ENCODE results near the gene ENGASE. TPM values are rescaled to one million over a fixed set of nuclear protein-coding genes. Genes with fewer than 3 reads are reported as not detected.
A peak's percentile ranks its signal among the peaks of the same experiment; 100 is the strongest.

ENGASE gene
- total and polyA plus RNA-seq, 5 experiments from 2014 or later = 1.6 to 165 (median 6.2) TPM

- H3K27me3 Mint-ChIP-seq = peaks cover 0 to 19% (median 9%) of the 10 kb centered on the region in 5 donors
- H3K27ac Mint-ChIP-seq = no peak overlapping the region
- no peak overlapping the region for H3K4me3 Mint-ChIP-seq
- H3K36me3 Mint-ChIP-seq = no peaks in the 10 kb centered on the region
- POLR2A ChIA-PET = no interaction called here
- no peaks in the 10 kb centered on the region for H3K9me3 Mint-ChIP-seq
- H3K4me1 Mint-ChIP-seq = peaks cover 0 to 2% (median 0%) of the 10 kb centered on the region in 4 donors
- DNase-seq (no peak), ATAC-seq (no peak)
These were observed 33.0 kb downstream of the ENGASE start for GRCh38 chr17:79107499-79108231.

- Mint-ChIP-seq H3K4me3 (no peak overlapping the region), H3K27ac (no peak overlapping the region), H3K4me1 (peaks cover 0 to 2% (median 0%) of the 10 kb centered on the region in 4 donors), H3K9me3 (no peaks in the 10 kb centered on the region), H3K27me3 (peaks cover 0 to 12% (median 4%) of the 10 kb centered on the region in 5 donors), H3K36me3 (no peaks in the 10 kb centered on the region)
- no peak for ATAC-seq
- no peak for DNase-seq
- POLR2A ChIA-PET = no interaction called here
These were observed 33.7 kb downstream of the ENGASE start for GRCh38 chr17:79108232-79108850.

DNA sequence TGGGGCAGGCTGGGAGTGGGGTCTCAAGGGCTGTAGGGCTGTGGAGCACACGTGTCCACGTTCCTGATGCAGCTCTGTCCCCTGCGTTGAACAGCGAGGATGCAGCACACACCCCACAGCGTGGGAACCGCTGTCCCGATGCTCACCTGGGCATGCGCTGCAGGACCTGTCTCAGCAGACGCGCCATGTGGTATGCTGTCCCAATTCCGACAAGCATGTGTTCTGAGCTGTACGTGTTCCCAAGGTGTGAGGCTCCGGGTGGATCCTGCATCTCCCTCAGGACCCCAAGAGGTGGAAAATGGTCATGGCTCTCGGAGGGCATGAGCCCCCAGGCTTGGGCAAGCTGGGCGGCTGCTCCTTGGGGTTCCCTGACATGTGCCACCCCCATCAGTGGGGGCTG is 34.2 kb downstream of the ENGASE start:
- H3K27ac Mint-ChIP-seq = no peak overlapping the region
- ATAC-seq = no peak
- peaks cover 0 to 2% (median 0%) of the 10 kb centered on the region in 4 donors for H3K4me1 Mint-ChIP-seq
- no peaks in the 10 kb centered on the region for H3K36me3 Mint-ChIP-seq
- peaks cover 0 to 10% (median 4%) of the 10 kb centered on the region in 5 donors for H3K27me3 Mint-ChIP-seq
- no peaks in the 10 kb centered on the region for H3K9me3 Mint-ChIP-seq
- POLR2A ChIA-PET = no interaction called here
- no peak overlapping the region for H3K4me3 Mint-ChIP-seq
- no peak for DNase-seq

GRCh38 chr17:79109584-79109983 is 35.0 kb downstream of the ENGASE start:
- Mint-ChIP-seq H3K36me3 (no peaks in the 10 kb centered on the region), H3K9me3 (no peaks in the 10 kb centered on the region), H3K27ac (no peak overlapping the region), H3K27me3 (peaks cover 0 to 7% (median under 1%) of the 10 kb centered on the region in 5 donors), H3K4me1 (peaks cover 0 to 2% (median 0%) of the 10 kb centered on the region in 4 donors), H3K4me3 (no peak overlapping the region)
- POLR2A ChIA-PET = no interaction called here
- ATAC-seq = no peak
- no peak for DNase-seq

DNA sequence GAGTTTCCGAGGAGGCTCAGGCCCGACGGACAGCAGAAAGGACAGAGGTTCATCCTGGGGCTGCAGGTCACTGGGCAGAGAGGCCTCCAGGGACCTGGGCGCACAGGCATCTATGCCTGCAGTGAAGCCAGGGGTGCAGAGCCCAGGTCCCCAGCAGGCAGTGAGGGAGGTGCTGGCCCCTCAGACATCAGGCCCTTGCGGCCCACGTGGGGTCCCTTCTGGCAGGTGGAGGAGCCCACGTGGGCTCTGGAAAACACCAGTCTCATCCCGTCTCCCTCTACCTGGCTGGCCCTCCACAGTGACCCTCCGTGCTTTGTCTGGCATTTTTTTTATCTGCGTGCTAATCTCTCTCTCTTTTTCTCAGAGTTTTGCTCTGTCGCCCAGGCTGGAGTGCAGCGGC is 36.5 kb downstream of the ENGASE start:
- POLR2A ChIA-PET = no interaction called here
- DNase-seq = no peak
- Mint-ChIP-seq H3K27me3 (peaks cover 0 to 3% (median 0%) of the 10 kb centered on the region in 5 donors), H3K4me3 (no peak overlapping the region), H3K36me3 (no peaks in the 10 kb centered on the region), H3K27ac (peak overlapping the region in 1 of 10 donors; percentile 63), H3K4me1 (peaks cover 0 to 2% (median 0%) of the 10 kb centered on the region in 4 donors), H3K9me3 (no peaks in the 10 kb centered on the region)
- no peak for ATAC-seq

DNA sequence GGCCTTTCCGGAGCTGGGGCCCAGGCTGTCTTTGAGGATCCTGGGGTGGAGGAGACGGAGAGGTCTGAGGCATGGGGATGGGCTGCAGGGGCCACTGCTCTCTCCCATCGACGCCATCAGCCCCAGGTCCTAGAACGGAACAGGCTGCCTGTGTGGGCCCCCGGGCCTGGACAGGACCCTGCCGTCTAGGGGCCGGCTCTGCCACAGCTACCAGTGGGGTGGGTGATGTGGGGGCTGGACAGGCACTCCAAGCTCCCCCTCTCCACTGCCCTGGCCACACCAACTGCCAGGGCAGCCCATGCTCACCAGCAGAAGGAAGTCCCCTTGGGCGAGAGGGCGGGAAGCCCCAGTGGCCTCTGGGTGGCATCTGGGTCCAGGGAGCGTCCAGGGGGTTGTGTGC is 37.8 kb downstream of the ENGASE start:
- DNase-seq (no peak), ATAC-seq (no peak)
- POLR2A ChIA-PET = no interaction called here
- peaks cover 0 to 2% (median 0%) of the 10 kb centered on the region in 4 donors for H3K4me1 Mint-ChIP-seq
- no peak overlapping the region for H3K4me3 Mint-ChIP-seq
- no peaks in the 10 kb centered on the region for H3K9me3 Mint-ChIP-seq
- H3K27me3 Mint-ChIP-seq = peaks cover 0 to 3% (median 0%) of the 10 kb centered on the region in 5 donors
- H3K27ac Mint-ChIP-seq = no peak overlapping the region
- H3K36me3 Mint-ChIP-seq = no peaks in the 10 kb centered on the region

GRCh38 chr17:79113699-79114457 is 39.3 kb downstream of the ENGASE start:
- ATAC-seq (no peak), DNase-seq (no peak)
- Mint-ChIP-seq H3K36me3 (no peaks in the 10 kb centered on the region), H3K4me3 (no peak overlapping the region), H3K9me3 (no peaks in the 10 kb centered on the region), H3K27ac (peak overlapping the region in 1 of 10 donors; percentile 67), H3K27me3 (peaks cover 0 to 6% (median under 1%) of the 10 kb centered on the region in 5 donors), H3K4me1 (no peaks in the 10 kb centered on the region)
- POLR2A ChIA-PET = no interaction called here

DNA sequence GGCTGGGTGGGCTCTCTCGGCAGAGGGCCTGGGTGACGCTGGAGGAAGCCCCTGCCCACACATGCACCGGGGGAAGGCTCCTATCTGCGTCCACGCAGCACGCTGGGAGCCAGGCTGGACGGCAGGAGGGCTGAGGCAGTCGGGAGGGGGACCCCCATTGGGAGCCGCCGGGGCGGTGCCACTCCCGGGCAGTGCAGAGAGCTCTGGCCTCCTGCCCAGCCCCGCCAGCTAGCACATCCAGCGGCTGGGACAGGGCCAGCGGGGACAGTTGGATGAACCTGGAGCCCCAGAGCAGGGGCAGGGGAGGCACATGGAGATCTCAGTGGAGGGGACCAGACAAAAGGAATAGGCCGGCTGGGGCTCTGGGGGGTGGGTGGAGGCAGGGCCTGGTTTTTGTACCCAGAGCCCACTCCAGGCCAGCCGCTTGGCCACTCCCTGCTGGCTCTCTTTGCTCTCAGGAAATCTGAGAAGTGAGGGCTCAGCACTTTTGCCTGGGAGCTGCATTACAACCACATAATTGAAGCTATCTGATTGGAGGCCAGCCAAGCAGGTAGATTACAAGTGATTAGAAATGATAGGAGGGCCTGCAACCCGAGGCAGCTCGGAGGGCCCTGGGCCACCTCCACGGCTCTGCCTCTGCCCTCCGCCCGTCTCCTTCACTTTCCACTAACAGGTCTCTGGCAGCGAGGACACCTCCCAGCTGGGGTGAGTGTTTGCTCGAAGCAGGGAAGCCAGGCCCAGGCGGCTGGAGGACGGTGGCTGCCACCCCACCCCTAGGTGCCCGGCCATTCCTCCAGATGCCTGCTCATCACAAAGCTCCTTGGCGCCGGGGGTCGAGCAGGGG is 40.1 kb downstream of the ENGASE start:
- no peak for DNase-seq
- ATAC-seq = no peak
- H3K27me3 Mint-ChIP-seq = peaks cover 0 to 6% (median 2%) of the 10 kb centered on the region in 5 donors
- no peaks in the 10 kb centered on the region for H3K4me1 Mint-ChIP-seq
- H3K9me3 Mint-ChIP-seq = no peaks in the 10 kb centered on the region
- no peak overlapping the region for H3K27ac Mint-ChIP-seq
- no peak overlapping the region for H3K4me3 Mint-ChIP-seq
- POLR2A ChIA-PET = no interaction called here
- no peaks in the 10 kb centered on the region for H3K36me3 Mint-ChIP-seq

DNA sequence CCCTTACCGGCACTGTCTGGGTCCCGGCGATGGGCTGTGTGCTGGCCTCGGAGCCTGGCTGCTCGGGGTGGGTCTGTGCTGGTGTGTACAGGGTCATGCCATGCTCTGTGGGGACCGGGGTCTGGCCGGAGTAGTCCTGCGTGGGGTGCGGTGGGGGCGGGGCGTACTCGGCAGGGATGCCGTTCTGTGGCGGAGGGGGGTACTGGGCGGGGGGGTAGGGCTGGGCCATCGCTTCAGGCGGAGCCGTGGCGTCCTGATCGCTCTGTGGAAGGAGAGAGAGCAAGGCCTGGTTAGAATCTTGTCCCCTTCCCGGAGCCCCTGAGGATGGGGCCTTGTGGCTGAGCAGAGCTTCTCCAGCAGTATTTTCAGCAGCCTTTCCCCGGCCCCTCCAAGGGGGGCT is 40.9 kb downstream of the ENGASE start:
- no peak for ATAC-seq
- no peak for DNase-seq
- POLR2A ChIA-PET = no interaction called here
- Mint-ChIP-seq H3K9me3 (no peaks in the 10 kb centered on the region), H3K36me3 (no peaks in the 10 kb centered on the region), H3K27ac (no peak overlapping the region), H3K27me3 (peaks cover 0 to 8% (median 2%) of the 10 kb centered on the region in 5 donors), H3K4me1 (no peaks in the 10 kb centered on the region), H3K4me3 (no peak overlapping the region)

- Mint-ChIP-seq H3K27ac (no peak overlapping the region), H3K27me3 (peaks cover 0 to 8% (median 2%) of the 10 kb centered on the region in 5 donors)
- POLR2A ChIA-PET = no interaction called here
These were observed 42.1 kb downstream of the ENGASE start for GRCh38 chr17:79116575-79117368.

DNA sequence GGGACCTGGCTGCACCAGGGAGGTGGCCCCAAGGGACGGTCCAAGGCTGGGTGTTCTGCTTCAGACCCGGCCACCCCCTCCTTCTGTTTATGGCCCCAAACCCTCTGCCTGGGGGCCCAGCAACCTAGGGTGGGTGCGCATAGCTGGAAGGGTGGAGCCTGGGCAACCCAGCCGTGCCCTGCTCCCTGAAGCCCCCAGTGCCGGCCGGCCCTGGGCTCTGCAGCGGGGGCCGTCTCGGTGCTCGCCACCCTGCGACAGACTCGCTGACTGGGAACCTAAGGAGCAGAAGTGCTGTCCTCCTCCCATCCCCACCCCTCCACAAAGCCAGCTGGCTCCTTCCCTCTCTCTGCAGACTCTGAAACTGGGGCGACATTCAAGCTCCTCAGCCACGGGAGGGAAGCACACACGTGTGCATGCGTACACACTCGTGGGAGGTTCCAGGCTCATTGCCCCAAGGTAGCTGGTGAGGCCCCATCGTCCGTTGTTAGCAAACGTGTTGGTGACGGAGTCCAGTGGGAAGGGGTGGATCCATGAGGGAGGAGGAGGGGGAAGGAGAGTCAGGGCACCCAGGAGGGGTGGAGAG is 43.4 kb downstream of the ENGASE start:
- H3K4me3 Mint-ChIP-seq = no peak overlapping the region
- peaks cover 0 to 8% (median 2%) of the 10 kb centered on the region in 5 donors for H3K27me3 Mint-ChIP-seq
- H3K4me1 Mint-ChIP-seq = no peaks in the 10 kb centered on the region
- no peaks in the 10 kb centered on the region for H3K36me3 Mint-ChIP-seq
- H3K27ac Mint-ChIP-seq = no peak overlapping the region
- no peak for ATAC-seq
- POLR2A ChIA-PET = no interaction called here
- no peak for DNase-seq
- H3K9me3 Mint-ChIP-seq = no peaks in the 10 kb centered on the region

More at GRCh38 chr17:79116575-79117368, 42.1 kb downstream of the ENGASE start:
- no peak overlapping the region for H3K4me3 Mint-ChIP-seq
- no peaks in the 10 kb centered on the region for H3K4me1 Mint-ChIP-seq
- no peak for DNase-seq
- no peak for ATAC-seq
- H3K36me3 Mint-ChIP-seq = no peaks in the 10 kb centered on the region
- H3K9me3 Mint-ChIP-seq = no peaks in the 10 kb centered on the region

Data from naive thymus-derived CD8-positive, alpha-beta T cell (primary cell).